Measurements from ENCODE around the gene C11orf65.
A peak's percentile ranks its signal among the peaks of the same experiment; 100 is the strongest.

The C11orf65 gene, protein sequence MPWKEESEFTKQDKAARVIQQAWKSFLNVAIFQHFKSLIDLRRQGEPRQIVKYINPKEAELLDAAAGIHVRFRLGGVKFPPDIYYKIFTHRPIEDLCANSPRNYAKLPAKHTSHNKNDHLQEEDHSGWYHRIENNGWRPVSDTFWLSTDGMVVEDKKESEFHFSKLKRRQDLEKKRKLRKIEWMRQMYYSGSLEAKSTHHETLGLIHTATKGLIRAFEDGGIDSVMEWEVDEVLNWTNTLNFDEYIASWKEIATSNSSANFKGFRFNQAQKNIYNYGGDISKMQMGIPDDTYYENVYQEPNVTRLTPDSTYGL

DNA sequence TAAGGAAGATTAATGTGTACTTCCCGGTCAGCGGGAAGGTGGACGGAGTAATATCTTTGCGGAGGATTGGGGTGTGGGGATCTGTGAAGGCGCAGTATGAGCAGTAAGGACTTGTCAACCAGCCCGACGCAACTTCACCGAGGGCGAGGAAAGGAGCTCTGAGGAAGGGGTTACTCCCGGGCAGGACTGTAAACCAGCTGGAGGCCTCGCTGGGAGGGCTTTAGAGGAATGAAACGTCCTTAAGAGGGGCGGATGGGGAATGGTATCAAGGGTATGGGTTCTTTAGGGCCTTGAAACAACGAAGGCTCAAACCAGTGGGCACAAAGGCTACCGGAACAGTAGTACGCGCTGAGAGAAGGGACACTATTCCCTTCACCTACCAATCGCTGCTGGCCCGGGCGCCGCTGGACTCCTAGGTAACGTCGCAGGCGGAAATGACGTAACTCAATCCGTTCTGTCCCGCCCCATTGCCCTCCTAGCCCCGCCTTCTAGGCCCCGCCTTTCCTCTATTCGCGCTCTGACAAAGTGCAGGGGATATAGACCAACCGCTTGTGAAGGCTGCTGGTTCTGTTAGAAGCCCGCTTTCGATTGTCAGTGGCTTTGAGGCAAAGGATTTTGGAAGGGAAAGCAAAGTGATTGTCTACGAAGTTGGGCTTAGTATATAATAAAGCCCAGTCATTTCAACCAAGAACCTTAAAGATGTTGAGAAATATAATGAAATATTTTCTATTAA lies at the start of gene C11orf65:
TSS of gene C11orf65 (minus strand) at position 439 of the 733 bp plus-strand sequence. CDS start 5,970 bp downstream, outside the sequence.
- peak; percentile 96 for DNase-seq

DNA sequence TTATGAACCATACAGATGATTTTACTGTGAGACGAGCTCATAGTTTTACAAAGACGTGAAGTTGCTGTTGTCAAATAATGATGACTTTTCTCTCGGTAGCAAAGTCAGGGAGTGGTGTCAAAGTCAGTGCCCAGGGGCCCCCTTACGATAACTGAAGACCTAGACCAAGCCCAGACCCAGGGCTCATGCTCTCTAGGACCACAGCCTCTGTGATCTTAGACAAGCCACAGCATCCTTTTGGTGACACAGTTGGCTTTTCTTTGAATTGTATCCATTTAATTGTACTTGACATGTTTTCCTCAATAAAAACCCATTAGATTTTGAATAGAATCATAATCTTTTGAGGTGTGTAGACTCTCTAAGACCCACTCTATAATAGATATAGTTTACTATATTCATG lies 48.8 kb upstream of the C11orf65 start:
- DNase-seq: no peak

DNA sequence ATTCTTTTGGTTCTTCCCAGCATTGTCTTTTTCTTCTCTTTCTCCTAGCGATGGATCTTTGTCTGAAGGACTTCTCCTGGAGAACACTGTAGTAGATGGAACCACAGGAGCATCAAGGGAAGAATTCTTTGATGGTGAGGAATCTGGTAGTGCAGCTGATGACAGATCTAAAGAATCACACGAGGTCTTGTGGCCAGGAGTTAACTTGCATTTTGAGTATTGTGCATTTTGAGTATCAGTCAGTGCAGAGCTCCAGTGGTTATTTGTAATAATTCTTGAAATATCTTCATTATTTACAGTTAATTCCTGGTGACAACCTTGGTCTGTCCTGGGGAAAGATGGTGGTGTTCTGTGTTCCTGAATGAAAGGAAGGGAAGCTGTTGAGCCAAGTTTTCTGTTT lies 45.4 kb upstream of the C11orf65 start:
- DNase-seq: no peak

DNA sequence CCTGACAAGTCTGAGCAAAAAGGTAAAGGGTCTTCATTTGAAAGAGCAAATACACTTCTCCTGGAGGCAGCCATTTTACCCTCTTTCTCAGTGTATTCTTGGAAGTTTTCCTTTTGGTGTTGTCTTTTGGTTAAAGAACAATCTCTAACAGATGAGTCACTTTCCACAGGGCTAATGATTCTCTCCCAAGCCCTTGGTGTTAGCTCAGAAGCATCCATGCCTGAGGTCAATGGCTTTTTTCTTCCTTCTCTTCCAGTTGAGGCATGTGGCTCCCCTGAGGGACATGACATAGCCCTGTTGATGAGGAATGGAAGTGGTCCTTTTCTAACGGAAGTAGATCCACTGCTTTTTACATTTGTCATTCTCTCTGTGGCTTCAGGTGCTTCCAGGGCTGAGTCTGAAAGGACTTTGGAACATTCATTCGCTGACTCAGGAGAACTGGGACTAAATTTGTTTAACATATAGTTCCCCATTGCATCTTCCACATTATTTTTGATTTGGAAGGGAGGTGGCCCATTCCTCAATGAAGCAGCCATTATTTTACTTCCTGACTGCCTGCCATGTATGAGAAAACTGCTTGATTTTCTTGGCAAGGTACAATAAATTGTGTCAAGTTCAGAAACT lies 44.6 kb upstream of the C11orf65 start:
- DNase-seq: no peak

DNA sequence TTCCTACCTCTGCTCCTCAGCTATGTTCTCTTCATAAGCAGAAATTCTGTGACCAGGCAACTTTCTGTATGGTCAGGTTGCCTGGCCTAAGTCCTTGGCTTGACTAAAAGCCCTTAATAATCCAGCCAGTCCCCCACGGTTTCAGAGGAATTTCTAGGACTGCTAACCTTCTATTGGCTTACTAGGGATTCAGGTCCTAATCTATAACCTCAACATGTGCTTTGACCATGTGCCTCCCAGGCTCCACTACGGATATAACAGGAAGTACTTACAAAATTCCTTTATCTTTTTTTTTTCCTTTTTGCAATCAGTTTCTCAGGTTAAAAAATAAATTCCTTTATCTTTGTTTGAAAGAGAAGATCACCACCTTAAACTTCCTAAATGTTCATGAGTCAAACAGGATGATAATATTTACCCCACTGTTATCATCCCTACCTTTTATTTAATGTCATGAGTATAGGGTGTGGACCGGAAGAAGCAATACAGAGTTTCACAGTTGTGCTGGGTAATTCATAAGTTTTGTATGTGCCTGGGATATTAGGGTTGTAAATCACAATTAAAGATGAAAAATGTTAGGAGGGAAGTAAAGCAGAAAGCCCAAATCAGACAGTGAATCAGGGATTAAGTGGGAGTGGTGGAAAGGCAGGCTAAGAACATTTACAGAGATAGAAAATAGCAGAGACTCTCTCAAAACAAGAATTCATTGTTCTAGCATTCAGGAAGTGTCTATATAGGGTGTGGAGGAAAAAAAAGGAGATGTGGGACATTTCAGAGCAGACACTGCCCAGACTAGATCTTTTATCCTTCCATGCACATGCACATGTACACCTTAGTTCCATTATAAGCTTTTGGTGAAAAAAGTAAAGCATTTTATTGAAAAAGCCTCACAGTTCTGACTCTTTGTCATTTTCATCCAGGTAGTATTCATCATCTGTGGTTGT lies 41.6 kb upstream of the C11orf65 start:
- DNase-seq: no peak

DNA sequence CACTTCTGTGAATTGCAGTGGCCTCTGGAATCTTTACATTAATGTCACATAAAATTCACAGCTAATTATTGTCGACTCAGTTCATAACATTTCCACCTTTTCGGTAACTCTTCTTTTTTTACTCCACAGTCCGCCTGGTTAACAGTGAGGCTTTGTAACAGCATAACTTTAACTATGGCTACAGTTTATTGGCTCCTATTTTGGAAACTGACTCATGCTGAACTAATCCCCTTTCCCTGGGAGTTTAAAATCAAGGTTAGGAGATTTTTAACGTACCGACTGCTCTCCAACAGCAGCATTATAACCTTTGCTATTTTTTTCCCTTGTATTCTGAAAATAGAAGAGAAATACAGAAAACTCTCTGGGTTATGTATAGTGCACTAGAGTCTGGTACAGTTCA lies 34.1 kb upstream of the C11orf65 start:
- no peak for DNase-seq

DNA sequence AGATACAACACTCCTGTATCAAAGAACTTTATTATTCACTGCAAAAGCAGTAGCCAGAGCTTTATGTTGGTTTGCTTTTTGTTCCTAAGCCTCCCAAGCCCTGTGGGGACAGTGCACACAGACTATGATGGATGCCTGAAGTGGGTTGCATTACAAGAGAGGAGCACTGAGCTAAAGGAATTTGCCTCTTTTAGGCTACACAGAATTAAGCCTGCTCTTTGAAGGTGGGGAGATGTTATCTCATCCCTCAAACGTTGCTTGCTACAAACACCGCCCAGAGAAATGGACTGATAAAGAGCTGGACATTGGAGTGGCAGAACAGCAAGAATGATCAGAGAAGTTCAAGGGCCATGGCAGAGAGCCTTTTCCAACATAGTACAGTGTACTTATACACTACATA lies 33.4 kb upstream of the C11orf65 start:
- no peak for DNase-seq

DNA sequence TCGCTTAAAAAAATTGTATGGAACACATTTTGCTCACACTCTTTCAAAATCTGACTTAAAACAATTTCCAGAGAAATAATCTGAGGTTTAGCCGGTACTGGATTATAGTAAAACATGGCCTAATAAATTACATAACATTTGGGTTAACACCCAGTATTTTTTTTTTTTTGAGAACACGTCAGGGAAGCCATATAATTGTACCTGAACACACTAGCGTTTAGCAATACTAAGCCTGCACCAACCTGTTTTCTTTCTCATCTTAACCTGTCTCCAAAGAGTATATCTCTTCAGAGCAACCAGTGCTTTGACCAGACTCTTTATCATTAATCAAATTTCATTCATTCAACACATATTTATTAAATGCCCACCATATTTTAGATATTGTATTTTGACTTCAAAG lies 32.8 kb upstream of the C11orf65 start:
- DNase-seq: no peak

DNA sequence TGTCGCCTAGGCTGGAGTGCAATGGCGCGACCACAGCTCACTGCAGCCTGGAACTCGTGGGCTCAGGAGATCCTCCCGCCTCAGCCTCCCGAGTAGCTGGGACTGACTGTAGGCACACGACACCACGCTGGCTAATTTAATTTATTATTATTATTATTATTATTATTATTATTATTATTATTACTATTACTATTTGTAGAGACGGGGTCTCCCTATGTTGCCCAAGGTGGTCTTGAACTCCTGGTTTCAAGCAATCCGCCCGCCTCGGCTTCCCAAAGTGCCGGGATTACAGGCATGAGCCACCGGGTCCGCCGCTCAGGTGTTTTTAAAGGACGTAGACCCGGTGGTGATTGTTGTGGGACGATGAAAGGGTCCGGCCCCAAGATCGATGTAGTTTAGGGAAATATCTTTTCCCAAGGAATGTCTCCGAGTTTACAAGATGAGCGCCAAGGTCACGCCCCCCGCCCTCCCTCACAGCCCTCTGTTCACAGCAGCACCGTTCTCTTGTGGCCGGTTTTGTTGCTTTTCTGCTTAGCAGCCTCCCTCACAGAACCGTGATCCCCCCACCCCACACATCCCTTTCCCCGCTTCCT lies 31.6 kb upstream of the C11orf65 start:
- DNase-seq: no peak

DNA sequence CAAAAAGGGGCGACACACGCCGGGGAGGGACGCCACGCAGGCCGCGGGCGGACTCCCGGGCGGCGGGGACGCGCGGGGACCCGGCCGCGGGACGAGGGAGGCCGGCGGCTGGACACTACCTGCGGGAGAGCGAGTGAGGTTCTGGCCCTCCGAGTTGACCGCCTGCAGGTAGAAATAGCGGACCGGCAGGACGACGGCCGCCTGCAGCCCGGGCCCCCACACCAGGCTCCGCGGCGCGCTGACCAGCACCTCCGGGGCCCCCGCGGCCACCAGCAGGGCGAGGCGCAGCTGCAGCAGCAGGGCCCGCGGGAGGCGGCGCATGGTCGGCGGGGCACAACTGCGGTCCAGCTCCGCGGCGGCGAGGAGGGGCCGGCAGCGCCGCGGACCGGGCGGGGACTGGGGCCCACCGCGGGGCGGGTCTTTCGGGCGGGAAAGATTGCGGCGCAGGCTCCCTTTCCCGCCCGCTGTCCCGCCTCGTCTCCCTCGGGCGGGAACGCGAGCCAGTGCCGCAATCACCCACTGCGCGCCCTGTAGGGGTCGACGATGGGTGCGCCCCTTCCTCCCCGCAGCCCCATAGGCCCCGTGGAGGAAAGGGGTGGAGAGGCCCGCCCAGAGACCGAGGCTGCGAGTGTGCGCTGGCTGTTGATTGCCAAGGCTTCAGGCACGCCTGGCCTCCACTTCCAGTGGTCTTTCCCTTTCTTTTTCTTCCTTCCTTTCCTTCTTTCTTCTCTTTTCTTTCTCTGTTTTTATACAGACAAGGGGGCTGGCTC lies 30.9 kb upstream of the C11orf65 start, which contains the start of gene POGLUT3:
TSS of gene POGLUT3 (minus strand) at position 339 of the 770 bp plus-strand sequence. CDS start at position 321, 18 bp downstream.
- peak; percentile 26 for DNase-seq

DNA sequence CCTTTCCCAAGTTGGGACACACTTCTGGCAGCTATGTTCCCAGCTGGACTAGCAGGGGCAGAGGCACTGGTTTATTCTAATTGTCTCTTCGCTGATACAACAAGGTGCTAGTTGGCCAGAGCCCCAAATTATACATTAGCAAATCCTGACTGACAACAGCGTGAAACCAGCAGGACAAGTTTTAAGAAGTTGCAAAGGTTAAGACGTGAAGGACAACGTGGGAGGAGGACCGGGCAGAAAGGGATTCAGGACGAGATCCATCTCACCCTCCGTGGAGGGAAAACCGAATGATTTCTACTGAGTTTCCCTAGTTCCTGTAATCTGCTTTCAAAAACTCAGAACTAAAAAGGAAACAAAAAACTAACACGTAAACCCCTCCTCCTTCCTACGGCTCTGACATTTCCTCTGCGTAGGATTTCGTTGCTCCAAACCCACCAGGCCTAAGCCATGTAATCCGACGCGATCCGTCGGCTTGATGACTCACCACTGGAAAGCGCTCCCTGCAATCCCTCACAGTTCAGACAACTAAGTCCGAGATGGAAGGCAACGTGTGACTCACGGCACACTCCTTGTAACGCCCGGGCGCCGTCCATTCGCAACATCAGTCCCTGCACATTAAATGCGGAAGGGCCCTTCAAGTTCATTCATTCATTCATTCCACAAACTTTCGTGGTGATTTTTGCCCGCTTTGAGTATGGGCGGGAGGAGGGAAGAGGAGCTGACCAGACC lies 30.2 kb upstream of the C11orf65 start:
- peak; percentile 76 for DNase-seq

DNA sequence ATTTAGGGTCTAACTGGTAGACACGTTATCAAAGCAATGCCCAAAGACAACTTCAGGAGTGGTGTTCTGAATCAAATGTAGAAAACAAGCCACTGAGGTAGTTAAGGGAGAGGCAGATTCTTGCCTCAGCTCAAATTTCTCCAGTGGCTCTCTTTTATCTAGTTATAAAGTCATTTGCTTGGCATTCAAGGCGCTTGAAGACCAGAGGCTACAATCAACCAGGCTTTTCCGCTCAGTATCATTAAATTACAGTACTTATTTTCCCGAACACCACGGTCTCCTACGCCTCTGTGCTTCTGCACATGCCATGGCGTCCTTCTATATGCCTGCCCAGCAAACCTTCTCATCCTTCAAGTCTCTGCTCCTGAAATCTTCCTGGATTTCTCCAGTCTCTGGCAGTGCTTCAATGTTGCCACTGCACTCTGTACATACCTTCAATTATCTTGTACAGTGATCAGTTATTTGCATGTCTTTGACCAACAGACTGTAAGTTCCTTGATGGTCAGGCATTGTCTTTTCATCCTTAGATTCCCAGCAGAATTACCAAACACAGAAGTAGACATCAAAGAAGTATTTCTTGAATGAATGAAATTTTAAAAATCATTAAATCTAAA lies 29.4 kb upstream of the C11orf65 start:
- DNase-seq: no peak

DNA sequence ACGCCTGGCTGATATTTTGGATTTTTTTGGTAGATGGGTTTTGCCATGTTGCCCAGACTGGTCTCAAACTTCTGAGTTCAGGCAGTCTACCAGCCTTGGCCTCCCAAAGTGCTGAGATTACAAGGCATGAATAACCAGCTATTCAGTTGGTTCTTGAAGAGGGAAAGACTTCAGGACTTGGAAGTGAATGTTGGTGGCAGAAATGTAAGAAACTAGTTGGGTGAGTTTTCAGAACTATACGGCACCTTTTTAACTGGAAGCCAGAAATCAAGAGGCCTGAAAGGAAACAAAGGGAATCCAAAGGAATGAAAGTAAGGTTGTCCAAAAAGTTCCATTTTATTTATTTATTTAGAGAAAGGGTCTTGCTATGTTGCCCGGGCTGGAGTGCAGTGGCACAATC lies 28.0 kb upstream of the C11orf65 start:
- no peak for DNase-seq

DNA sequence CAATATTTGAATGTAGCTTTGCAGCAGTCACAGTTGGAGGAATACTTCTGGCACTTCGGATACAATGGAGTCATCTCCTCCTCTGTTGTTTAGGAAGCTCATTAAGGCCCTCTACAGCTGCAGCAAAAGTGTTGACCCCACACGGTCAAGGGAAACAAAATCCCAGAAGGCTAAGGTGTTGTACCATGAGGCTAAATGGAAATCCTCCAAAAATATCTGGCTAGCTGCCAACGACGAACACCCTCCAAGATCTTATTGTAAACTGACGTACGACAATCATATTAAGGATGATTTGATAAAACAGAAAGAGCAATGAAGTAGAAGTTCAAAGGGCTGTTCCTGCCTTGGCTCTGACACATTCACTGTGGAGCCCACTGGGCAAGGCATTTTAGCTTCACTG lies 26.9 kb upstream of the C11orf65 start:
- no peak for DNase-seq

DNA sequence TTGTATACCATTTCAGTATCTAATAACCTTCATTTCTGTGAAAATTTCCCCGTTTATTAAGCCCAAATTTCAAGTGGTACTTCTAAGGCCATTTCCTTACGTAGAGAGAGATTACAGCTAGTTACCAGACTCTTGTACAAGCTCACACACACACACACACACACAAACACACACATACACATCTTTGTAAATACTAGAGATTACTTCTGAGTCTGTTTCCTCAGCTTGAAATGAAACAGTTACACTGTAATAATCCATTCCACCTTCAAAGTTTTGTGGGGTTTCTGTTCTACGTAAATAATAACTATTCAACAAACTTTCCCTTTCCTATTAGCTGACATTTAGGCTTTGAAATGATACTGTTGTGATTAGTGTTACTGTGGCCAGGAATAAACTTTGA lies 24.6 kb upstream of the C11orf65 start:
- no peak for DNase-seq

DNA sequence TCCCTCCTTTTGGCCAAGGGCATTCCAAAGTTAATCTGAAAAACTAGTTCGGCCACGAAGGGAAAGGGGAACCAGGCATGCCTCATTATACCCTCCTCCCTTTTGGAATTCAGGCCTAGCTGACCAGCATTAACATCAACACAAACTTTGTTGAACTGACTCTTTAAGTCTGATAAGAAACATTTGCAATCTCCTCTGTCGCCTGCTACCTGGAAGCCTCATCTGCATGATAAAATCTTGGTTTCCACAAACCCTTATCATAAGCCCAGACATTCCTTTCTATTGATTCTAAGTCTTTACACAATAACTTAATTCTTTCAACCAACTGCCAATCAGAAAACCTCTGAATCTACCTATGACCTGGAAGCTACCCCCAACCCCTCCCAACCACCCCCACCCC lies 19.5 kb upstream of the C11orf65 start:
- no peak for DNase-seq

DNA sequence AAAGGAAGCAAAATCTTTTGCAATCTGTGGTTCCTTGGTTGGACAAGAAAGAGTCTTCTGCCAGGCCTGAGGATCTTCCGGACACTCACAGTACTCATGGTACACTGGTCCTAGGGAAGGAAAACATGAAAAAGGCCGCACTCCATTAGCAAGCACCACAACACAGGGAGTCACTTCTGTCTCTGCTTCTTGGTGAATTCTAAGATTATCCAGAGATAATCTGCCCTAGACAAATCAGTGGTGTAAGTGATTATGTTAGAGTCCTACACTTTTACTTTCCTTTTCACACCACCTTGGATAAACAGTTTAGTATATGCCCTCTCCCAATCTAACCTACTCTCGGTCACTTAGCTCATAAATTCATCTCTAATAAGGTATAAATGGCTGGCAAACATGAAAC lies 19.0 kb upstream of the C11orf65 start:
- DNase-seq: no peak

DNA sequence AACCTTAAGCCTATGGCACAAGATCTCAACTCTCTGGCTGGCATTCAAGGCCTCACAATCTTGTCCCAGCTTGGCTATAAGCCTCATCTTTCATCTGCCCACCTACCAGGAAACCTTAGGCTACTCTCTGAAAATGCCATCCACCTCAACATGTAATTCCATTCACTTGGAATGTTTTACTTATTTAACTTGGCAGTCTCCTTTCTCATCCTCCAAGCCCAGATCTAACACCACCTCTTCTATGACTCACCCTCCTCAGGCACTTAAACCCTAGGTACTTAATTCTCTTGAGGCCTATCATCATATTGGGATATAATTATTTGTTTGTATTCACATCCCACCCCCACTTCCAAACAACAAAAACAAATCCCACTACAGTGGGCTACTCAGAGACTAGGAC lies 15.8 kb upstream of the C11orf65 start:
- no peak for DNase-seq

DNA sequence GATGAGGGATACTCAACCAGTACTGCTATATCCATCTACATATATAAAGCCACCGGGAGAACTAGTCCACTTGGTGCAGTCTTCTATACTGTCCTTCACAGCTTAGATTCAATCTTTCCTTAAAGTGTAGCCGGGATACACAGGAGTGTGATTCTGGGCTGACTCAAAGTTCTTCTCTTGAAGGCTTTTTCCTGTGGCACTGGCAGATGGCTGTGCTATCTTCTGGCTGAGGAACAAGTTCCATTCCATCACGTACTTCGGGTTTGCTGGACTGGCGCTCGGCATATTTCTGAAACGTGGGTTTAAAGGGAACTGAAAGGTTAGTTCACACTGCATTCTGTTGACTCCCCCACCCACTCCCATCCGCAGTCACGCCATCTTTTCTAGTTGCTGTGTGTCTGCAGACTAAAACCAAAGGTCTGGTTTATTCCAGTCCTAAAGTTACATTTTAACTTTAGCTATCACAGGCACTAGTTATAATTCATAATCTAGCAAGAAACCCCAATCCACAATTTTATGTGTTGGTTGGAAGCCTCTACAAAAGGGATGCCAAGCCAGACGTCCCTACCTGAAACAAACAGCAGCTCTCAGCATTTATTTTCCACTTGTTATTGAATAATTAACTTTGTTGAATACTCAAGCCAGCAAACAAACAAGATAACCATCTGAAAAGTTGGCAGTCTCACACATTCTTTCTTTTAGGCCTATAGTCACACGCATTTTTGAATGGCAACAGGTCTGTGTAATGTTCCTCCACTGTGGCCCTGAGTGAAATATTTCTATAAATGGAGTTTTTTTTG lies 7.5 kb upstream of the C11orf65 start:
- DNase-seq: no peak

DNA sequence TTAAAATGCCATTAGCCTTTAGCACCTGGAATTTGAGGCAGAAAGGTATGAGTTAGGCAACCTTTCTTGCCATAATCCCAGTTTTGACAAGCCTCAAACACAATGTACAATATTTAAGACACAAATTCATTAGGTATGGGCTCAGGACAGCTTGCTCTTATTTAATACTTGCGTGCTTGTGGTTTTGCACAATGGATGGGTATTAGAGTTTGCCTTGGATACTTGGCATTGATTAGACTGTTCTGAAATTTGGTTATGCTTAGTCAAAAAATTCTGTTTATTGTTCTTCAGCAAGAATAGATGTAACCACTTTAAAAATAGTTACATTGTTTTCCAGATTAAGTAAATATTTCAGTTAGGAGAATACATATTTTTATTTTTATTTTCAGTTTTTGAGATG lies 5.4 kb upstream of the C11orf65 start:
- no peak for DNase-seq
